Thyroid gland (tissue), 4 donors: ENCODE results near the gene SLC6A3.

Experiments
- CTCF ChIP-seq, 6 experiments: fragments of 200-600 bp in 3 of 6; fragments of 450-650 bp in 3 of 6; sonication (generic) in 3 of 6; IDR thresholded peaks; one replicate each; pipeline ENCODE4 v1.5.1; 2016 to 2019; ENCODE audit warnings: antibody characterized with exemption in 6 of 6, mild to moderate bottlenecking in 2 of 6, inconsistent platforms in 1 of 6, moderate library complexity in 1 of 6
- POLR2A ChIP-seq, 2 donors: fragments of 450-650 bp; IDR thresholded peaks; one replicate each; pipeline ENCODE4 v1.6.1; 2017; ENCODE audit warnings: antibody characterized with exemption in 2 of 2, mild to moderate bottlenecking in 2 of 2, moderate library complexity in 1 of 2

DNA sequence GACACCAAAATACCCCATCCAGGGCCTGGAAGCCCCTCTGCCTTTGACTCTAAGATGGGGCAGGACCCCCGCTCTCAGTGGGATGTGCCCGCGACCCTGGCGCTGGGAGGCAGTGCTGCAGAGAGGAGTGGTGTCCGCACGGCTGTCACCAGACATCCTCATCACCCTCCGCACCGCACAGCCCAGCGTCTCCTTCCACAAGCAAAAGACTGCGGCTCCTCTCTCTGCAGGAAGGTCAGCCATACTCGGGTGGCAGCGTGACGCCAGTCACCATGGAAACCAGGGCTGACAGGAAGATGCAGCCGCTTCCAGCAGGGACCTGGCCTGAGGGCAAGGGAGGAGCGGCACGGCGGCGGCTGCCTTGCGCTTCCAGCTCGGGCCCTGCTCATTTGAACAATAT lies 17.1 kb upstream of the SLC6A3 start:
- TF ChIP-seq CTCF (IDR thresholded peaks at IDR 0.05) = no peak
- TF ChIP-seq POLR2A (IDR thresholded peaks at IDR 0.05) = no peak
